SW 1271 (cell line): ENCODE measurements around the gene DCTN2.
"Not testable (repeated sequence)": the region's sequence is repeated elsewhere in the genome, so short reads cannot be mapped to it uniquely, and the experiment has no call there.

Experiments used
- DNase-seq, 2 experiments: peaks; one replicate each; lab custom pipeline; 2025; lab: John Stamatoyannopoulos, UW

The DCTN2 gene

DNA sequence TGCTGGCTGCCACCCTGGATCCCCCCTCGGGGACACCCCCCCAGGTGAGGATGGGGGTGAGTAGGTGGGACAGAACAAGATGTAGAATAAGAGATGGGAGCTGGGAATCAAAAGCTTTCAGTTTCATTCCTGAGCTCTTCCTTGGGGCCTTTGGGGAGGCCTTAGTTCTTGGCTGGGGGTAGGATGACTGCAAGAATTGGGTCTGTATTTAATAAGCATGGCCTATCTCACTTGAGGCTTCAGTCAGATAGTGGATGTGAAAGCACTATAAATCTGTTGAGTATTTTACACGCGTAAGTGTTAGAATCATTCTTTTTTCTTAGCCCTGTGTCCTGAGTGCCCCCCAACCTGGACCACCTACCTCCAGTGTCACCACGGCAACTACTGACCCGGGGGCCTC, 19.8 kb downstream of the DCTN2 start:
- DNase-seq: no peak

DNA sequence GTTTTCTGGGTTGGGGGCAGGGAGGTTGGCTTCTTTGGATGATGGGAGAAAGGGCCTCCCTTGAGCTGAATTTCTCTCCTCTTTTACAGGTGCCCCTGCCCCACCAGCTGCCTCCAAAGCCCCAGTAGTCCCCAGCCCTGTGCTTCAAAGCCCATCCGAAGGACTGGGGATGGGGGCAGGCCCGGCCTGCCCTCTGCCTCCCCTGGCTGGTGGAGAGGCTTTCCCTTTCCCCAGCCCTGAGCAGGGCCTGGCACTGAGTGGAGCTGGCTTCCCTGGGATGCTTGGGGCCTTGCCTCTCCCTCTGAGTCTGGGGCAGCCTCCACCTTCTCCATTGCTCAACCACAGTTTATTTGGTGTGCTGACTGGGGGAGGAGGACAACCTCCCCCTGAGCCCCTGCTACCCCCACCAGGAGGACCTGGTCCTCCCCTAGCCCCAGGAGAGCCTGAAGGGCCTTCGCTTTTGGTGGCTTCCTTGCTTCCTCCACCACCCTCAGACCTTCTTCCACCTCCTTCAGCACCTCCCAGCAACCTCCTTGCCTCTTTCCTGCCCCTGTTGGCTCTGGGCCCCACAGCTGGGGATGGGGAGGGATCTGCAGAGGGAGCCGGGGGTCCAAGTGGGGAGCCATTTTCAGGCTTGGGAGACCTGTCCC, 20.4 kb downstream of the DCTN2 start:
- no peak for DNase-seq

DNA sequence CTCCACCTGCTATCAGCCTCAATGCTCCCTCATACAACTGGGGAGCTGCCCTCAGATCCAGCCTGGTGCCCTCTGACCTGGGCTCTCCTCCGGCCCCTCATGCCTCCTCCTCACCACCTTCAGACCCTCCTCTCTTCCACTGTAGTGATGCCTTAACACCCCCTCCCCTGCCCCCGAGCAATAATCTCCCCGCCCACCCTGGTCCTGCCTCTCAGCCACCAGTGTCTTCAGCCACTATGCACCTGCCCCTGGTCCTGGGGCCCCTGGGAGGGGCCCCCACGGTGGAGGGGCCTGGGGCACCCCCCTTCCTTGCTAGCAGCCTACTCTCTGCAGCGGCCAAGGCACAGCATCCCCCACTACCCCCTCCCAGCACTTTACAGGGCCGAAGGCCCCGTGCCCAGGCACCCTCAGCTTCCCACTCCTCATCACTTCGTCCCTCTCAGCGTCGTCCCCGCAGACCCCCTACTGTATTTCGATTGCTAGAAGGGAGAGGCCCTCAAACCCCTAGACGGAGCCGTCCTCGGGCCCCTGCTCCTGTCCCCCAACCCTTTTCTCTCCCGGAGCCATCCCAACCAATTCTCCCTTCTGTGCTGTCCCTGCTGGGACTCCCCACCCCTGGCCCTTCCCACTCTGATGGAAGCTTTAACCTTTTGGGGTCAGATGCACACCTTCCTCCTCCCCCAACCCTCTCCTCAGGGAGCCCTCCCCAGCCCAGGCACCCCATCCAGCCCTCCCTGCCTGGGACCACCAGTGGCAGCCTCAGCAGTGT, 21.2 kb downstream of the DCTN2 start:
- DNase-seq: no peak

DNA sequence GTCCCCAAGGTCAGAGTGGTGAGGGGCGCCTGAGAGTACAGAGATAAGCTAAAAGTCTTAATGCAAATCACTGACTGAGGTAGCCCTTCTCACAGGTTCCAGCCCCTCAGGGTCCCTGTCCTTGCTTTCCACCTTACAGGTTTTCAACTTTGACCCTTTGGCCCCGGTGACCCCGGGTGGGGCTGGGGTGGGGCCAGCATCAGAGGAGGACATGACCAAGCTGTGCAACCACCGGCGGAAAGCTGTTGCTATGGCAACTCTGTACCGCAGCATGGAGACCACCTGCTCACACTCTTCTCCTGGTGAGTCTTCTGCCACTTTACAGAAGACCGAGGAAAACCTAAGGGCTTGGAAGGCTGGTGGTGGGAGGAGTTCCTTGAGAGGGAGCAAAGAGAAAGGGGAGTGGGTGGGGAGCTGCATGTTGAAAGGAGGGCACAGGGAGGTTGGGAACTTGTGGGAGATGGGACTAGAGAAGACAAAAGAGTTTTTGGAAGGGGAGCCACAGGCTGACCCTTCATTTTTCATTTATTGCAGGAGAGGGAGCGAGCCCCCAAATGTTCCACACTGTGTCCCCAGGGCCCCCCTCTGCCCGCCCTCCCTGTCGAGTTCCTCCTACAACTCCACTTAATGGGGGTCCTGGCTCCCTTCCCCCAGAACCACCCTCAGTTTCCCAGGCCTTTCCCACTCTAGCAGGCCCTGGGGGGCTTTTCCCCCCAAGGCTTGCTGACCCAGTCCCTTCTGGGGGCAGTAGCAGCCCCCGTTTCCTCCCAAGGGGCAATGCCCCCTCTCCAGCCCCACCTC, 22.0 kb downstream of the DCTN2 start:
- no peak for DNase-seq

DNA sequence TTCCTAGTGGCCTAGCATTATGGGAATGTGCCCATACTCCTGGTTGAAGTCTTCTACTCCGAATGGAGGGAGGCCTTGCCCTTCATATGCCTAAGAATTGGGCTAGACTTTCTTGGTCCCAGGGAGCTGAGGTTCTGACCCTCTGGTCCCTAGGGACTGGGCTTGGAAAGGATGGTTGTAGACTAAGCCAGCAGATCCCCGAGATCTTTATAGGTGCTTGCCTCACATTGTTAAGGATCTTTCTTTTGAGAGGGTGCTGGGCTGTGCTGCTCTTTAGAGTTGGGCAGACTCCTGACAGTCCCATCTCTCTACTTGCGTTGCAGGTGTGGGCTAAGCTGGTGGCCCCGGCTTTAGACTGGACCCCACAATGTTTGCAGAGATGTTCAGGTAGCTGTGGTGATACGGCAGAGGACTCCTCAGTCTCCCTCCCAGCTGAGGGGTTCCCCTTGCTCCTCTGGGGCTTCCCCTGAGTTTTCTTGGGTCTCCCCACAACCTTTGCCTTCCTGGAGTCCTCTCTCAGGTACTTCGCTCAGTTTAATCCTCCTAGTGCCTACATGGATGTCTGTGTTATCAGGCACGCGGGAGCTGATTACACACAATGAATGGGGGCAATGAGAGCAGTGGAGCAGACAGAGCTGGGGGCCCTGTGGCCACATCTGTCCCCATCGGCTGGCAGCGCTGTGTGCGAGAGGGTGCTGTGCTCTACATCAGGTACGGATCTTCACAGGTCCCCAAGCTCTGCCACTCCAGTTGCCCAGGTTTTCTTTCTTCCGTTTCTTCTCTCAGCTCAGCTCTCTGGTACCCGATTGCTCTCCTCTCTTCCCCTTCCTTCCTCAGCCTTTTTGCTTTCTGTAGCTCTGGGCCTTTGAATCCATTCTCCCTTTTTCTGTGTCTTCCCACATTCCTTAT, 23.0 kb downstream of the DCTN2 start:
- DNase-seq: no peak

DNA sequence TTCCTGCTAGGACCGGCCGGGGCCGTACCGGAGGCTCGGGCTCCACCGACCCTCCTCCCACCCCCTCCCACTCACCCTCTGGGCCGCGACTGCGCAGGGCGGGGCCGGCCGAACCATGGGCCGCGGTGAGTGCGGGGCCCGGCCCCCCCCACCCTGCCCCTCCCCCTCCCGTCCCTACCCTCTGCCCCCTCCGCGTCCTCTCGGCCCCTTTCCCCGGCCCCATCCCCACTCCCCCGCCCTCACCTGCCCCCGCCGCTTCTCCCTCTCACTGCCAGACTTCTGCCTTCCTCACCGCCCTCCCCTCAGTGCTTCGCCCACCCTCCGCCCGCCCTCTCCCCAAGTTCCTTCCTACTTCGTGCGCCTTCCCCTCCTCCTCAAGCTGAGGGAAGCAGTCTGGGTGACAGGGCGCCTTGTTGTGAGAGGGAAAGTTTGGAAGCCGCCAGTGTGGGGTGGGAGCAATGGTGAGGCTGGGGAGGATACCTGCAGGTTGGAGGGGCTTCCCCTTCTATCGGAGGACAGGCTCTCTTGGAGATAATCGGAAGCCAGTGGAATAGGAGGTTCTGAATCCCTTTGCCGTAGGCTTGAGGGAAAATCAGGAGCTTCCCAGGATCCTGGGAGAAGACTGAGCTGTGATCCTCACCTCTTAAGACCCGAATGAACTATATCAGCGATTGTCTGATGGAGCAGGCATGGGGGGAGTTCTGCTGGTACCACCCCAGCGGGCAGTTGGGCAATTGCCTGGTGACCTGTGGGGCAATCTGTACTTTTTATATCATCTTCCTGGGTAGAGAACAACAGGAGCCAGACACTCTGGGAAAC, 23.9 kb downstream of the DCTN2 start:
- DNase-seq: no peak

DNA sequence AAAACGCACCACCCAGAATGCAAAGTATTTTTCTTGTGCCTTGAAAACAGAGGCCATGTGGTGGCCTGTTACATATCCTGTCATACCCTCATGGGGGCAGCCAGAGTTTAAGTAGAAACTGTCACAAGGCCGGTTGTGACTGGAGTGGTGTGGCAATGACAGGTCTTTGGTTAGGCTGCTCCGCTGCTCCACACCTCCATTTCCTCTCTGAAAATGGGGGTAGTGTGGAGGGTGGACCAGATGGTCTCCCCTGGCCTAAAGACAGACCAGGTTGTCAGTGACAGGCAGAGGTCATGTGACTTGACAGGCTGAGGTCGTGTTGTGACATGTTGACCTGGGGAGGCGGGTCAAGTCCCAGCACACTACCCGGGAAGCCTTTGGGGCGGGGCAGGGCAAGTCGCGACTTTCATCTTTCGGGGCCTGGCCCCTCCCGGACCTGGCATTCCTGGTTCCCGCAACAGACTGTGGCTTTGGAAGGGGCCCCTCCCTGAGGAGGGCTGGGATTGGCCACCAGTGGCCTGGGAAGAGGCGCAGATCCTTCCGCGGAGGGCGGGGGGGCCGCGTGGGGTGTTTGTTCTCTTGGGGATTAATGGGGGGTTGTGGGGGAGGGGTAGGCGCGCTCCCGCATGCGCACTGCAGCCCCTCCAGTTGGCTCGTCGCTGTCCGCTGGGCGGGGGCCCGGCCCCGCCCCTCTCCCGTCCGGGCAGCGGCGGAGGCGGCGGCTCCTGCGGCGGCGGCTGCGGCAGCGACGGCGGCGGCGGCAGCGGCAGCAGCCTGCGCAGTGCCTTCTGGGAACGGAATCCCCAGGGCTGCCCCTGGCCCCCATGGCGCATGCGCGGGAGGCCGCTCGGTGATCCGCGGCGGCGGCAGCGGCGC, 24.7 kb downstream of the DCTN2 start, which contains the start of gene MBD6:
Gene MBD6, plus strand, starts transcription at position 814 of the 876 bp plus-strand sequence. CDS start 1,480 bp downstream, outside the sequence.
- peak; percentile 84 to 89 for DNase-seq

DNA sequence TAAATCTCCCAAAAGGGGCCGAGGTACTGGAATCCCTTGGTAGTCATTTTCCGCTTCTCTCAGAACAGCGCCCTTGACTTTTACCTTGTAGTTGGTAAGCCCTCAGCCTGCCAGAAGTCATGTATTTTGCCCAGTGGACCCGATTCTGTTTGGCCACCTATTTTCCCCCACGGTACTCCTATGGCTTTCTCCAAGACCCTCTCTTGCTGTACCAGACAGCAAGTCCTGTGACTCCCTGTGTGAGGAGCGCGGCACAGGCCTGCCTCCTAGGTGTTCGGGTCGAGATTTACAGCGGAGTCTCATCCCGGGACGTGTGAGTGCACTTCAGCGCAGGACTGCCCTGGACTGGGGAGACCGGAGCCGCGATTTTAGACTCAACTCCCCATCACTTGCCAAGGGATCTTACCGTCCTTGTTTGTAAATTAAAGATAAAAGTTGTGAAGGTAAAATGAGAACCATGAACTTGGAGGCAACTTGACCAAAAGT, 25.4 kb downstream of the DCTN2 start:
- no peak for DNase-seq

DNA sequence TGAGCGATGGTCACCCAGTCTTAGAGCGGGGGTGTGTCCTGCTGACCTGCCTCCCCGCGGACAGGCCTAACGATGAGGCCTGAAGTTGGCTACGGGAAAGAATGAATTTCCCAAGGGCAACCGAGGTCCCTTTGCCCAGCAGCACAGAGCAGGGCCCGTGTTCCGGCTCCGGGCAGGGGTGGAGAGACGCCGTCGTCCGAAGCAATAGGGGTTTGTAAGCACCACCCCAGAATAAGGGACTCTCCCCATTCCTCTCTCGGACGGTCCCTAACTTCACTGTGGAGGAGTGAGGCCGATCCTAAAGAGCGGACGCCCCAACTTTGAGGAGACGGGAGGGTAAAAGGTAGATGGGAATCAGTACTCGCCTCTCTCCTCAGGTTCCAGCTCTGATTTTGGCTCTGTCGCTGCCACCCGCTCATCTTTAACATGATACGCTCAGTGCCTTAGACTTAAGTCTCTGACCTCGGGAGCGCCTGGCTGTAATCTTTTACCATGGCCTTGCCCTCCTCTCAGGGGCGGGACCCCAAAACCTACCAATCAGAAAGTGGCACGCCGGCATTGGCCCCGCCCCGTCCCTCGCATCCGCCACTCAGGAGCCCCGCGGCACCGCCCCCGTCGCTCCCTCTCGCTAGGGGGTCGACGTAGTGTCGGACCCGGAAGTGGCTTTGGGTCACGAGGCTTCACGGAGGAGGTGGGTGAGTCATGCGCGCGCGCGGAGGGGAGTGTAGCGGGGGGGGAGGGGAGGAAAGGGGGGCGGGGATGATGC, 26.8 kb downstream of the DCTN2 start, which contains the start of gene DDIT3:
Gene DDIT3, minus strand, starts transcription at position 462 of the 766 bp plus-strand sequence. CDS start 3,108 bp downstream, outside the sequence.
- DNase-seq: peak; percentile 97

DNA sequence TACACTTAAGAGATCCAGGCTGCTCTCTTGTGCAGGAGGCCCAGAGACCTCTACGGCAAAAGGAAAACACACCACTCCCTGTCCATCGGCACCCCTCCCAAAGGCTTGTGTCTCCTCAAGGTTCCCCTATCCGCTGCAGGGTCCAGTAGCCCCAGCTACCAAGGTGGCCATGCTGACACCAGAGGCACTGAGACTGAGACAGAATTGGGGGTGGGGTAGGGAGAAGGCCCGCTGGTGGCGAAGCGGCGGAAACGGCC, 27.3 kb downstream of the DCTN2 start:
- no peak for DNase-seq

DNA sequence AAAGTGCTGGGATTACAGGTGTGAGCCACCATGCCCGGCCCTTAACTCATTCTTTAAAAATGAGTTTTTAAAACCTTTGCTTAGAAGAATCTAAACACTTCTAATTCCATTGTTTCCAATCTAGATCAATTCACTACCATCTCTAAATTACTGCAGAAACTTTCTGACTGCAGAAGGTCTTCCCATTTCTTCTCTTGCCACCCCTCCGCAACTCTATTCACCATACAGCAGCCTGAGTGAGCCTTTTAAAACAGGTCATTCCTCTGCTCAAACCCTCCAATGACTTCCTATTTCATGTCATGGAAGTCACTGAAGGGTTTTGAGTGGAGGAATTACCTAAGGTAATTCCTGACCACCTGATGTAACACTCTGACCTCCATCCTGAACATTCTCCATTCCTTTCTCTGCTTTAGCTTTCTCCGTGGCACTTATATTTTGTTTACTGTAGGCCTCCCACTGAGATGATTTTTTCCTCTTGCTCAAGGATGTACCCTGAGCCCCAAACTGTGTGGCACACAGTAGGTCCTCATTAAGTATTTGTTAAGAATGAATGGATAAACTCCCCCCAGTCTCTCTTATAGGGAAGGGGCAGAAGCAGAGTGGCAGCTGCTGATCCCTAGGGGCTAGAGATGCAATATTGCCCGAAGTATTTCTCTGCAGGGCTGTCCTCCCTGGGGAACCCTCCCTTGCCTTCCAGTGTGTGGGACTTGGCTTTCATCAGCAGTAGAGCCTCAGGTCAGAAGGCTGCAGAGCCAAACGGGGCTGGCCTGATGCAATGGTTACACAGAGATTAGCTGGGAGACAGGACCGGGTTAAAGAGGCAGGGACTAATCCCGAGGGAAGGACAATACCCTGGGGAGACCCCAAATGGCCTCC, 27.8 kb downstream of the DCTN2 start:
- no peak for DNase-seq

DNA sequence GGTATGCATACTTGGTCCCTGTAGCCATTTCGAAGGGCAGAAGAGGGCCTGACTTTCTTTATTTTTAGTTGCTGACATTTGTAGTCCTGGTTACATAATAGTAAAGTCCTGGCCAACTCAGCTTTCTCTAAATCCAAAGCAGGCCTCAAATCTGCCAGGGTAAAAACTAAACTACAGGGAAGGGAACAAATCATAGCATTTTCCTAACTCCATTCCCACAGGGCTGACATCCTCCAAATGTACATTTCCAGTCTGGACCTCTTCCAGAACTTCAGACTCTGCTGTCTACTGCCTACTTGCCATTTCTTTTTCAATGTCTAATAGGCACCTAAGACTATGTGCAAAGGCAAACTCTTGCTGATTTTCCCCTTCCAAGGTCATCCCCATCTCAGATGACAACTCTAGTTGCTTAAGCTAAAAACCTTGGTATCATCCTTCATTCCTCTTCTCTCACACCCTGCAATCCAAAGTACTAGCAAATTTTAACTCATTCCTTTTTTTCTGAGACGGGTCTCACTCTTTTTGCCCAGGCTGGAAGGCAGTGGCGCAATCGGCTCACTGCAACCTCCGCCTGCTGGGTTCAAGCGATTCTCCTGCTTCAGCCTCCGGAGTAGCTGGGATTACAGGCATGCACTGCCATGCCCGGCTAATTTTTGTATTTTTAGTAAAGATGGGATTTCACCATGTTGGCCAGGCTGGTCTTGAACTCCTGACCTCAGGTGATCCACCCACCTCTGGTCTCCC, 28.6 kb downstream of the DCTN2 start:
- no peak for DNase-seq

DNA sequence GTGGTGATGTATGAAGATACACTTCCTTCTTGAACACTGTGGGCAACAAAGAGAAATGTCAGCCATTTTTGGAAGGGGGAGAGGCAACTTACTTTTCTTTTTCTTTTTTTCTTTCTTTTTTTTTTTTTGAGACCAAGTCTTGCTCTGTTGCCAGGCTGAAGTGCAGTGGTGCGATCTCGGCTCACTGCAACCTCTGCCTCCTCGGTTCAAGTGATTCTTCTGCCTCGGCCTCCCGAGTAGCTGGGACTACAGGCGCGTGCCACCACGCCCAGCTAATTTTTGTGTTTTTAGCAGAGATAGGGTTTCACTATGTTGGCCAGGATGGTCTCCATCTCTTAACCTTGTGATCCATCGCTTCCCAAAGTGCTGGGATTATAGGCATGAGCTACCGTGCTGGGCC, 29.3 kb downstream of the DCTN2 start:
- not testable (repeated sequence) for DNase-seq

DNA sequence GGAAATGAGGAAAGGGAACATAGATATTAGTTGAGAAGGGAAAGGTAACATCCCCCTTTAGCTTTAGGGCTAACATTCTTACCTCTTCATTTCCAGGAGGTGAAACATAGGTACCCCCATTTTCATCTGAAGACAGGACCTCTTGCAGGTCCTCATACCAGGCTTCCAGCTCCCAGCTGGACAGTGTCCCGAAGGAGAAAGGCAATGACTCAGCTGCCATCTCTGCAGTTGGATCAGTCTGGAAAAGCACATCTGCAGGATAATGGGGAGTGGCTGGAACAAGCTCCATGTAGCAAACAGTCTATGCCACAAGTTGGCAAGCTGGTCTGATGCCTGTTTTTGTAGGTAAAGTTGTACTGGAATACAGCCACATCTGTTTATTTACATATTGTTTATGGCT, 29.8 kb downstream of the DCTN2 start:
- no peak for DNase-seq

DNA sequence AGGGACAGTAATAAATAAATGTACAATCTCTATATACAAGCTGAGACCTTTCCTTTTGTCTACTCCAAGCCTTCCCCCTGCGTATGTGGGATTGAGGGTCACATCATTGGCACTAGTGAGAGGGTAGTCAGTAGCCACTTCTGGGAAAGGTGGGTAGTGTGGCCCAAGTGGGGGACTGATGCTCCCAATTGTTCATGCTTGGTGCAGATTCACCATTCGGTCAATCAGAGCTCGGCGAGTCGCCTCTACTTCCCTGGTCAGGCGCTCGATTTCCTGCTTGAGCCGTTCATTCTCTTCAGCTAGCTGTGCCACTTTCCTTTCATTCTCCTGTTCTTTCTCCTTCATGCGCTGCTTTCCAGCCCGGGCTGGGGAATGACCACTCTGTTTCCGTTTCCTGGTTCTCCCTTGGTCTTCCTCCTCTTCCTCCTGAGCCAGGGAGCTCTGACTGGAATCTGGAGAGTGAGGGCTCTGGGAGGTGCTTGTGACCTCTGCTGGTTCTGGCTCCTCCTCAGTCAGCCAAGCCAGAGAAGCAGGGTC, 30.3 kb downstream of the DCTN2 start:
- no peak for DNase-seq

DNA sequence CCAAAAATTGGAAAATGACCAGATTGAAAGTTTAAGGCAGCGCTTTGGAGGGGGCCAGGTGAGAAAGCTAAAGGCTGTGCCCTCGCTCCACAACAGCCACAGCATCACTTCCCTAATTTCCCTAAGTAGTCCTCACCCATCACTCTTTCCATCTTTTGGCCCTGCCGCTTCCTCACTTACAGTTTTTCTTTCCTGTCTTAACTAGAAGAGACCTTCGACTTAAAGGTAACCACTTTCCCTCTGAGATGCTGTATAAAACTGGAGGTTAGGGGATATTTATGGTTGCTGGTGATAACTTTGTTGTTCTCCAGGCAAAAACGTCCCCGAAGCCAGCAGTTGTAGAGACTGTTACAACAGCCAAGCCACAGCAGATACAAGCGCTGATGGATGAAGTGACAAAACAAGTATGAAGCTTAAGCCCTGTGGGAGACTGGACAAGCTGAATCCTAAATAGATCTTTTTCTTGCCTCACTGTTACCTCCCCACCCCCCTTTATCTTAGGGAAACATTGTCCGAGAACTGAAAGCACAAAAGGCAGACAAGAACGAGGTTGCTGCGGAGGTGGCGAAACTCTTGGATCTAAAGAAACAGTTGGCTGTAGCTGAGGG, 31.0 kb downstream of the DCTN2 start:
- DNase-seq: no peak
